Prostate gland (tissue), 2 donors: ENCODE data around the gene INO80C. TPM values are rescaled to one million over a fixed set of nuclear protein-coding genes. Genes with fewer than 3 reads are reported as not detected.

Experiments
- DNase-seq: peaks from one replicate; pipeline ENCODE4 v3.0.0-alpha.2; 2019; ENCODE audit warnings: low spot score
- H3K27ac ChIP-seq, 2 donors: fragments of 200-600 bp; sonication (generic); 2 replicates each; pipeline ENCODE4 v1.5.1; 2017 to 2019
- H3K27me3 ChIP-seq: fragments of 200-600 bp; sonication (generic); replicated peaks from 2 replicates; pipeline ENCODE4 v1.5.1; 2019; ENCODE audit not compliant: insufficient read depth
- H3K36me3 ChIP-seq, 2 donors: fragments of 200-600 bp; sonication (generic); 1 replicate in 1 of 2; 2 replicates in 1 of 2; pipeline versions ENCODE4 v1.5.1 to v1.8.1; 2017 to 2019
- H3K4me1 ChIP-seq: fragments of 200-600 bp; sonication (generic); replicated peaks from 2 replicates; pipeline ENCODE4 v1.5.1; 2019
- H3K4me3 ChIP-seq, 2 donors: fragments of 200-600 bp; sonication (generic); 2 replicates each; pipeline ENCODE4 v1.5.1; 2017 to 2019
- H3K9me3 ChIP-seq: fragments of 200-600 bp; sonication (generic); 2 replicates; pipeline ENCODE4 v1.5.1; 2017
- CTCF ChIP-seq, 4 experiments: fragments of 200-600 bp in 2 of 4; fragments of 450-650 bp in 2 of 4; sonication (generic) in 2 of 4; IDR thresholded peaks; 1 replicate in 3 of 4; 2 replicates in 1 of 4; pipeline ENCODE4 v1.5.1; 2016 to 2019; ENCODE audit warnings: antibody characterized with exemption in 4 of 4, mild to moderate bottlenecking in 2 of 4, moderate library complexity in 2 of 4
- POLR2A ChIP-seq: fragments of 450-650 bp; IDR thresholded peaks from one replicate; pipeline ENCODE4 v1.6.1; 2016; ENCODE audit warnings: antibody characterized with exemption, mild to moderate bottlenecking
- POLR2AphosphoS5 ChIP-seq: sonication (generic); formaldehyde crosslinking; IDR thresholded peaks from one replicate; pipeline ENCODE4 v1.6.1; 2017; ENCODE audit warnings: antibody characterized with exemption
- WGBS: methylation state at CpG from one replicate; pipeline ENCODE4 v1.1.5; 2018; 5-methylcytosine and 5-hydroxymethylcytosine counted together
- intact Hi-C: fragments of 100-400 bp; cut with DNase I; formaldehyde crosslinking; loops from one replicate; pipeline ENCODE4 v1.14.2; 2022
- total RNA-seq, 2 donors: library from RNA; depleted of rRNA; stranded (reverse); fragments of >200 nt; gene quantifications; one replicate each; pipeline ENCODE4 v1.1.0, GENCODE V29; 2016

The INO80C gene
- total RNA-seq, 2 donors from 2014 or later: 5.0 to 26.4 TPM

GRCh38 chr18:35510076-35510651 is 12.4 kb upstream of the INO80C start:
- no peak for DNase-seq
- H3K36me3 ChIP-seq: no peaks in the 10 kb centered on the region
- TF ChIP-seq POLR2AphosphoS5: no peak
- no peak for TF ChIP-seq POLR2A
- TF ChIP-seq CTCF (IDR thresholded peaks at IDR 0.05): no peak
- no peaks in the 10 kb centered on the region for H3K9me3 ChIP-seq
- no peaks in the 10 kb centered on the region for H3K27me3 ChIP-seq
- no peak overlapping the region for H3K4me3 ChIP-seq
- no peaks in the 10 kb centered on the region for H3K4me1 ChIP-seq
- intact Hi-C loops: no loop called here
- H3K27ac ChIP-seq: no peak overlapping the region
- WGBS: 40% methylated on average over 4 of the region's 4 CpGs

GRCh38 chr18:35508746-35509338 is 11.1 kb upstream of the INO80C start:
- no peaks in the 10 kb centered on the region for H3K4me1 ChIP-seq
- H3K9me3 ChIP-seq: no peaks in the 10 kb centered on the region
- DNase-seq: no peak
- no peak overlapping the region for H3K4me3 ChIP-seq
- intact Hi-C loops: loop anchor here (10.0 kb wide), 1 partner anchor 66 kb away; no protein-coding TSS in a partner anchor
- no peak overlapping the region for H3K27ac ChIP-seq
- WGBS: 84% methylated on average over 6 of the region's 6 CpGs
- no peak for TF ChIP-seq CTCF (IDR thresholded peaks at IDR 0.05)
- no peak for TF ChIP-seq POLR2AphosphoS5
- no peak for TF ChIP-seq POLR2A
- H3K36me3 ChIP-seq: no peaks in the 10 kb centered on the region
- no peaks in the 10 kb centered on the region for H3K27me3 ChIP-seq

- DNase-seq: no peak
- H3K27me3 ChIP-seq: no peaks in the 10 kb centered on the region
- no peaks in the 10 kb centered on the region for H3K9me3 ChIP-seq
- H3K4me3 ChIP-seq: no peak overlapping the region
- no peak overlapping the region for H3K27ac ChIP-seq
- WGBS: 76% methylated on average over 5 of the region's 5 CpGs
- no peaks in the 10 kb centered on the region for H3K4me1 ChIP-seq
- H3K36me3 ChIP-seq: no peaks in the 10 kb centered on the region
- no peak for TF ChIP-seq POLR2A
- no peak for TF ChIP-seq CTCF (IDR thresholded peaks at IDR 0.05)
- no peak for TF ChIP-seq POLR2AphosphoS5
- intact Hi-C loops: loop anchor here (10.0 kb wide), 1 partner anchor 67 kb away; no protein-coding TSS in a partner anchor
Observed at GRCh38 chr18:35508030-35508429, 10.3 kb upstream of the INO80C start.

GRCh38 chr18:35507623-35508022 is 9.9 kb upstream of the INO80C start:
- TF ChIP-seq POLR2A: no peak
- no peak for TF ChIP-seq POLR2AphosphoS5
- no peak for TF ChIP-seq CTCF (IDR thresholded peaks at IDR 0.05)
- whole genome bisulfite sequencing: 52% methylated on average over 3 of the region's 3 CpGs
- no peak for DNase-seq
- no peak overlapping the region for H3K27ac ChIP-seq
- no peak overlapping the region for H3K4me3 ChIP-seq
- H3K9me3 ChIP-seq: no peaks in the 10 kb centered on the region
- H3K36me3 ChIP-seq: no peaks in the 10 kb centered on the region
- intact Hi-C loops: loop anchor here (10.0 kb wide), 1 partner anchor 67 kb away; no protein-coding TSS in a partner anchor
- no peaks in the 10 kb centered on the region for H3K27me3 ChIP-seq
- no peaks in the 10 kb centered on the region for H3K4me1 ChIP-seq

GRCh38 chr18:35507192-35507591 is 9.4 kb upstream of the INO80C start:
- intact Hi-C loops: loop anchor here (10.0 kb wide), 1 partner anchor 68 kb away; no protein-coding TSS in a partner anchor
- Histone ChIP-seq H3K4me1 (no peaks in the 10 kb centered on the region), H3K27me3 (no peaks in the 10 kb centered on the region), H3K27ac (no peak overlapping the region), H3K36me3 (no peaks in the 10 kb centered on the region), H3K9me3 (no peaks in the 10 kb centered on the region), H3K4me3 (no peak overlapping the region)
- DNase-seq: no peak
- TF ChIP-seq POLR2A (no peak), POLR2AphosphoS5 (no peak), CTCF (IDR thresholded peaks at IDR 0.05) (no peak)
- WGBS: 52% methylated on average over 3 of the region's 3 CpGs
